Stimulated activated CD8-positive, alpha-beta memory T cell treated with anti-CD3 and anti-CD28 coated beads, Interleukin-15, amount 100 ng/mL, for 24 hours (primary cell): ENCODE results near the gene FBXL19.
"Not testable (repeated sequence)": the region's sequence is repeated elsewhere in the genome, so short reads cannot be mapped to it uniquely, and the experiment has no call there.

ENCODE experiments used
- DNase-seq: peaks from one replicate; pipeline ENCODE4 v3.0.0-alpha.2; 2020; ENCODE audit warnings: low read depth

FBXL19 gene

DNA sequence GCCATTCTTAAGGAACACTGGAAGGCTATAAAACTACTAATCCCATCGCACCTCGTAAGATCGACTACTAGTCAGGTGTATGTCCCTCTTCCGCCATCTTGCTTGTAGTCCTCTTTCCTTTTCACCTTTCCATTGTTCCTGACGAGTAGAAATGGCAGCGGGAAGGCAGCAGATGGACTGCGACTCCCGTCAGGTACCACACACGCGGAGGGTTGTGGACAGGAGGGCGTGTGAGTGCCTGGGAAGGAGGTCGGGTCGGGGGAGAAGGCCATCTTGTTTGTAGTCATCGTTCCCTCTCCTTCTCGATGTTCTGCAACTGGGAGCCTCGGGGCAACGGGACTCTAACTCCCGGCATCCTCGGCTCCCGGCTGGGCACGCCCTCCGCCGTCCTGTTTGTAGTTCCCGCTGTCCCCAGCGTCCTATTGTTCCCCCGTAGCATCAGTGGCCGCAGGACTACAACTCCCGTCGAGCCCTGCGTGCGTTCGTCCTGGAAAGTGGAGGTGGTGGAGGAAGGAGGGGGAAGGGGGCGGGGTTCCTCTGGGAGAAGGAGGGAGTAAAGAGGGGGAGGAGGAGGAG is 324 bp upstream of the FBXL19 start:
- DNase-seq = peak; percentile 80

GRCh38 chr16:30924076-30924912 is 922 bp downstream of the FBXL19 start:
- no peak for DNase-seq

GRCh38 chr16:30924913-30925631 is 1.7 kb downstream of the FBXL19 start:
- DNase-seq = no peak

DNA sequence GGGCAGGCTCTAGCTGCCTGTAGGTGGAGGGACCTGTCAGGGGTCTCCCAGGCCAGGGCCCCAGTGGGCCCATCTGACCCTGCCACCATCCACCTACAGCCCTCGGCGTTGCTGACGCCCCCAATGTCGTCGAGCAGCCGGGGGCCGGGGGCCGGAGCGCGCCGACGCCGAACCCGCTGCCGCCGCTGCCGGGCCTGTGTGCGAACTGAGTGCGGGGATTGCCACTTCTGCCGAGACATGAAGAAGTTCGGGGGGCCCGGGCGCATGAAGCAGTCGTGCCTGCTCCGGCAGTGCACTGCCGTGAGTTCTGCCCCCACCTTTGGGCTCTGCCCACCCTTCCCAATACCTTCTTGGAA is 2.2 kb downstream of the FBXL19 start:
- DNase-seq = no peak

GRCh38 chr16:30925995-30926811 is 2.8 kb downstream of the FBXL19 start:
- DNase-seq = no peak

DNA sequence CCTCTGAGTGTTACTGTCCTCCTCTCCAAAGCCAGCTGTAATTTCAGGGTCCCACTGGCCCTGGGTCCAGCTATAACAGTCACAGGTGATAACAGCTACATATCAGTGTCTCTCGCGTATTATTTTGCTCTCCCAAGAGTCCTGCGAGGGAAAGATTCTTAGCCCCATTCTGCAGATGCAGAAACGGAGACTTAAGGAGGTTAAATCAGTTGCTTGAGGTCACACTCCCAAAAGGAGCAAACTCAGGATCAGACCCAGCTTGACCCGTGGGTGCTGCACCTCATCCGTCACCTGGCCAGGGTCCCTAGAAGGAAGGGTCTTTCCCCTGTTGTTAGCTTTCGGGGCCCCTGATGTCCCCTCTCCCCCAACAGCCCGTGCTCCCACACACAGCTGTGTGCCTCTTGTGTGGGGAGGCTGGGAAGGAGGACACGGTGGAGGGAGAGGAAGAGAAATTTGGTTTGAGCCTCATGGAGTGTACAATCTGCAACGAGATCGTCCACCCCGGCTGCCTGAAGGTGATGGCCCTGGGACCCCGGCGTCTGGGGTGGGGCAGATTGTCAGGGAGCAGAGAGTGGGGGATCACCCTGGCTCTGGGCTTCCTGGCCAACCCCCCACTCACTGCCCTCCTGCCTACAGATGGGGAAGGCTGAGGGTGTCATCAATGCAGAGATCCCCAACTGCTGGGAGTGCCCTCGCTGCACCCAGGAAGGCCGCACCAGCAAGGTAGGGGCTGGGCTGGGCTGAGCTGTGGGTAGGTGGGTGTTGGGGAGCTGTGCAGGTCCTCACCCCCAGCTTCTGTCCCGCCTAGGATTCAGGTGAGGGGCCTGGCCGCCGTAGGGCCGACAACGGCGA is 3.8 kb downstream of the FBXL19 start:
- no peak for DNase-seq

- no peak for DNase-seq
Observed at GRCh38 chr16:30927789-30928378, 4.5 kb downstream of the FBXL19 start.

GRCh38 chr16:30928390-30928789 is 5.0 kb downstream of the FBXL19 start:
- DNase-seq = no peak

DNA sequence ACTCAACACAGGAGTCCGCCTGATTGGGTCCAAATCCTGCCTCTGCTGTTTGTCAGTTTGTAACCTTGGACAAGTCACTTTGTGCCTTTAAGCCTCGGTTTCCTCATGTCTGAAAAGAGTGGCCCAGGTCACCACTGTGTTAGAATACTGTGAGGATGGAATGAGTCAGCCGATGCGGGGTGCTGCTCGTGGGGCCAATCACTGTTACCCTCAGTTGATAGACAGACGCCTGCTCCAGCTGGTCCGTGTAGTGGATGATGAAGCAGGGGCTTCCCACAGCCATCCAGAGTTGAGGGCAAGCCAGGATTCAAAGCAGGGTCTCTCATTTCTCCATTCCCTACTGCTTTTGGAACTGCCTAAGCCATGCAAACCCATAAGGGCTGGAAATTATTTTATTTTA is 5.8 kb downstream of the FBXL19 start:
- DNase-seq = no peak

GRCh38 chr16:30930160-30930571 is 6.8 kb downstream of the FBXL19 start:
- DNase-seq = no peak

GRCh38 chr16:30931068-30931650 is 7.8 kb downstream of the FBXL19 start:
- no peak for DNase-seq

- DNase-seq = no peak
Observed at GRCh38 chr16:30934827-30935557, 11.6 kb downstream of the FBXL19 start.

- no peak for DNase-seq
Observed at GRCh38 chr16:30937692-30938091, 14.3 kb downstream of the FBXL19 start.

DNA sequence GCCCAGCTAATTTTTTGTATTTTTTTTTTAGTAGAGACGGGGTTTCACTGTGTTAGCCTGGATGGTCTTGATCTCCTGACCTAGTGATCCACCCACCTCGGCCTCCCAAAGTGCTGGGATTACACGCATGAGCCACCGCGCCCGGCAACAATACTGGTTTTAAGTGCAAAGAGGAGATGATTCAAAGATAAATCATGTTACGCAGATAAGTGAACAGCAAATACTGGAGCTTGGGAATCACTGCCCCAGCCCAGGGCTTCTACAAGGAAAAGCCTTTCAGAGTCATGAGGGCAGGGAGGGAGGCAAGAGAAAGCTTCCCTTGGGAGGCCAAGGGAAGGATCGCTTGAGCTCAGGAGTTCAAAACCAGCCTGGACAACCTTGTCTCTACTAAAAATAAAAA is 16.2 kb downstream of the FBXL19 start:
- DNase-seq = not testable (repeated sequence)

GRCh38 chr16:30941600-30942425 is 18.4 kb downstream of the FBXL19 start:
- DNase-seq = no peak

DNA sequence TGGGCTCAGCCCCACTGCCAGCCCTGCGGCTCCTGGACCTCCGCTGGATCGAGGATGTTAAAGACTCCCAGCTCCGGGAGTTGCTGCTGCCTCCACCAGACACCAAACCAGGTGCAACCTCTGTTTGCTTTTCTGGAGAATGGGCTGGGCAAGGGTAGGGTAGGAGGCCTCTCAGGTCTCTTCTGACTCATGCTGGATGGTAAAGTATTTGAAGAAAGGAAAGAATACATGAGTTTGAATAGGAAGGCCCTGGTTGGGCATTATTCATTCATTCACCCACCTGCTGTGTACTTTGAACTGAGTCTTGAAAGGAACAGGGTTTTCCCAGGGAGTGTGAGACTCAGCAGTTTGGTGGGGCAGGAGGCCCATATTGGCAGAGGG is 19.0 kb downstream of the FBXL19 start:
- DNase-seq = no peak

DNA sequence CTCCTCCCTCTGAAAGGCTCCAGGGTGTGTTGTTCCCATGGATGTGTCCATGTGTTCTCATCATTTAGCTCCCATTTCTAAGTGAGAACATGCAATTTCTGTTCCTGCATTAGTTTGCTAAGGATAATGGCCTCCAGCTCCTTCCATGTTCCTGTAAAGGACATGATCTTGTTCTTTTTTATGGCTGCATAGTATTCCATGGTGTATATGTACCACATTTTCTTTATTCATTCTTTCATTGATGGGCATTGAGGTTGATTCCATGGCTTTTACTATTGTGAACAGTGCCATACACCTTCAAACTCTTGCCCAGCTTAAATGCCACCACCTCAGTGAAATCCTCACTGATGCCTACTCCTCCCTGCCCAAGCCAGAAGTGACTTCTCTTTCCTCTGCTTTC is 21.0 kb downstream of the FBXL19 start:
- DNase-seq = no peak

DNA sequence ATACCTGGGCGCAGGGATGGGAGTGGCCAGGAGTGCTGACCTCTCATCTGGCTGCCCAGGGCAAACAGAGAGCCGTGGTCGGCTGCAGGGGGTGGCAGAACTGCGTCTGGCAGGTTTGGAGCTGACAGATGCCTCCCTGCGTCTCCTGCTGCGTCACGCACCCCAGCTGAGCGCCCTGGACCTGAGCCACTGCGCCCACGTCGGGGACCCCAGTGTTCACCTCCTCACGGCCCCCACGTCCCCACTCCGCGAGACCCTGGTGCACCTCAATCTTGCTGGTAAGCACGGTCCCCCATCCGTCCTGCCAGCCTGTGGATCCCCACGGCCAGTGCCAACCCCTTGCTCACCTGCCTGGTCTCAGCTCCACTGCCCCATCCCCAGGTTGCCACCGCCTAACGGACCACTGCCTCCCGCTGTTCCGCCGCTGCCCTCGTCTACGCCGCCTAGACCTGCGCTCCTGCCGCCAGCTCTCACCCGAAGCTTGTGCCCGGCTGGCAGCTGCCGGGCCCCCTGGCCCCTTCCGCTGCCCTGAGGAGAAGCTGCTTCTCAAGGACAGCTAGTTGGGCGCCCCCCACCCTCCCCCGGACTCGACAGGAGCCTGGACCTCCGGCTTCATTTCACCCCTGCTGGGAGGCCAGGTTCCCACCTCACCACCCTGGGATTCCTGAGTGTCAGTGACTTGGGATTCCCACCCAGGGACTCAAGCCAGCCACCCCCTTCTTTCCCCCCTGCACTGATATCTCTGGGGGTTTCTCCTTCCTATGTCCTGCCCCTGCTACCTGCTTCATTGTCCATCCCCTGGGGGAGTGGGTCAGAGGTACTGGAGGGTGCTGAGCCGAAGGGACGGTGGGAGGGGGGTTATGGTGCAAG is 23.5 kb downstream of the FBXL19 start:
- no peak for DNase-seq
